H1 (cell line): ENCODE measurements around the gene CPE.

Source experiments
- CHD2 ChIP-seq: IDR thresholded peaks from 2 replicates; pipeline ENCODE4 v1.6.1; 2012; ENCODE audit warnings: low read length, improper control_type of control experiment
- CREB1 ChIP-seq: IDR thresholded peaks from 2 replicates; pipeline ENCODE4 v1.6.1; 2012; ENCODE audit warnings: inconsistent platforms
- GABPA ChIP-seq: IDR thresholded peaks from 2 replicates; pipeline ENCODE4 v1.6.1; 2011; ENCODE audit warnings: mild to moderate bottlenecking, low read length, moderate library complexity, borderline replicate concordance; ENCODE audit not compliant: insufficient read depth
- HDAC2 ChIP-seq, 2 experiments: fragments of 300-600 bp in 1 of 2; sonication (generic) in 1 of 2; IDR thresholded peaks; 2 replicates each; pipeline ENCODE4 v1.6.1; 2011 to 2012; ENCODE audit warnings: low read depth in 2 of 2, low read length in 2 of 2, mild to moderate bottlenecking in 2 of 2, moderate library complexity in 2 of 2, borderline replicate concordance in 1 of 2, inconsistent platforms in 1 of 2
- KDM5A ChIP-seq: fragments of 200-600 bp; IDR thresholded peaks from 2 replicates; pipeline ENCODE4 v1.7.1; 2012; ENCODE audit warnings: mild to moderate bottlenecking, low read length, inconsistent platforms, mixed read lengths
- POLR2AphosphoS5 ChIP-seq: IDR thresholded peaks from 2 replicates; pipeline ENCODE4 v1.6.1; 2011; ENCODE audit warnings: low read depth, low read length
- RBBP5 ChIP-seq: IDR thresholded peaks from 2 replicates; pipeline ENCODE4 v1.7.1; 2012; ENCODE audit warnings: low read depth, mild to moderate bottlenecking, inconsistent platforms, low read length, moderate library complexity, borderline replicate concordance
- RXRA ChIP-seq: IDR thresholded peaks from 2 replicates; pipeline ENCODE4 v1.6.1; 2011; ENCODE audit warnings: low read depth, mild to moderate bottlenecking, low read length, moderate library complexity; ENCODE audit not compliant: insufficient read depth
- TBP ChIP-seq: IDR thresholded peaks from 2 replicates; pipeline ENCODE4 v1.6.1; 2011; ENCODE audit warnings: low read depth, low read length, improper control_type of control experiment
- YY1 ChIP-seq: IDR thresholded peaks from 2 replicates; pipeline ENCODE4 v1.6.1; 2011; ENCODE audit warnings: low read depth, mild to moderate bottlenecking, low read length
- ZNF274 ChIP-seq: IDR thresholded peaks from 2 replicates; pipeline ENCODE4 v1.7.0; 2012; ENCODE audit warnings: low read length, borderline replicate concordance; ENCODE audit errors: extremely low read depth
- TF ChIP-seq, protein P1 (sequence below): IDR thresholded peaks from 2 replicates; pipeline ENCODE4 v1.6.1; 2011; ENCODE audit warnings: low read length, improper control_type of control experiment

GRCh38 chr4:165505958-165506837, 127.4 kb downstream of the CPE start:
- TF ChIP-seq, protein P1, sequence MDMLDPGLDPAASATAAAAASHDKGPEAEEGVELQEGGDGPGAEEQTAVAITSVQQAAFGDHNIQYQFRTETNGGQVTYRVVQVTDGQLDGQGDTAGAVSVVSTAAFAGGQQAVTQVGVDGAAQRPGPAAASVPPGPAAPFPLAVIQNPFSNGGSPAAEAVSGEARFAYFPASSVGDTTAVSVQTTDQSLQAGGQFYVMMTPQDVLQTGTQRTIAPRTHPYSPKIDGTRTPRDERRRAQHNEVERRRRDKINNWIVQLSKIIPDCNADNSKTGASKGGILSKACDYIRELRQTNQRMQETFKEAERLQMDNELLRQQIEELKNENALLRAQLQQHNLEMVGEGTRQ = no peak
- TF ChIP-seq ZNF274 = no peak
- TF ChIP-seq RBBP5 = no peak
- no peak for TF ChIP-seq CREB1
- no peak for TF ChIP-seq KDM5A
- TF ChIP-seq RXRA = no peak
- no peak for TF ChIP-seq TBP
- no peak for TF ChIP-seq HDAC2 (IDR thresholded peaks at IDR 0.05; ENCODE audit: borderline replicate concordance in 1 of 2, low read depth in 2 of 2, low read length in 2 of 2)
- TF ChIP-seq POLR2AphosphoS5 = no peak
- TF ChIP-seq YY1 = no peak
- no peak for TF ChIP-seq GABPA
- no peak for TF ChIP-seq CHD2
